Subcutaneous adipose tissue (tissue), 4 donors: ENCODE measurements around the gene ARHGAP28. TPM values are rescaled to one million over a fixed set of nuclear protein-coding genes. Genes with fewer than 3 reads are reported as not detected.

Source experiments
- total RNA-seq, 4 donors: library from RNA; depleted of rRNA; stranded (reverse); fragments of >200 nt; gene quantifications; one replicate each; pipeline ENCODE4 v1.1.0, GENCODE V29; 2016
- TF ChIP-seq, protein P1 (sequence below): fragments of 450-650 bp; IDR thresholded peaks from one replicate; pipeline ENCODE4 v1.5.1; 2016; ENCODE audit warnings: low read depth, mild to moderate bottlenecking, control low read depth, antibody characterized with exemption, moderate library complexity

The ARHGAP28 gene
- total RNA-seq, 4 donors from 2014 or later, result 8.0 to 15.3 (median 9.3) TPM

- TF ChIP-seq, protein P1, sequence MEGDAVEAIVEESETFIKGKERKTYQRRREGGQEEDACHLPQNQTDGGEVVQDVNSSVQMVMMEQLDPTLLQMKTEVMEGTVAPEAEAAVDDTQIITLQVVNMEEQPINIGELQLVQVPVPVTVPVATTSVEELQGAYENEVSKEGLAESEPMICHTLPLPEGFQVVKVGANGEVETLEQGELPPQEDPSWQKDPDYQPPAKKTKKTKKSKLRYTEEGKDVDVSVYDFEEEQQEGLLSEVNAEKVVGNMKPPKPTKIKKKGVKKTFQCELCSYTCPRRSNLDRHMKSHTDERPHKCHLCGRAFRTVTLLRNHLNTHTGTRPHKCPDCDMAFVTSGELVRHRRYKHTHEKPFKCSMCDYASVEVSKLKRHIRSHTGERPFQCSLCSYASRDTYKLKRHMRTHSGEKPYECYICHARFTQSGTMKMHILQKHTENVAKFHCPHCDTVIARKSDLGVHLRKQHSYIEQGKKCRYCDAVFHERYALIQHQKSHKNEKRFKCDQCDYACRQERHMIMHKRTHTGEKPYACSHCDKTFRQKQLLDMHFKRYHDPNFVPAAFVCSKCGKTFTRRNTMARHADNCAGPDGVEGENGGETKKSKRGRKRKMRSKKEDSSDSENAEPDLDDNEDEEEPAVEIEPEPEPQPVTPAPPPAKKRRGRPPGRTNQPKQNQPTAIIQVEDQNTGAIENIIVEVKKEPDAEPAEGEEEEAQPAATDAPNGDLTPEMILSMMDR, result no peak
These were observed 150.1 kb downstream of the ARHGAP28 start for GRCh38 chr18:6879508-6880195.

DNA sequence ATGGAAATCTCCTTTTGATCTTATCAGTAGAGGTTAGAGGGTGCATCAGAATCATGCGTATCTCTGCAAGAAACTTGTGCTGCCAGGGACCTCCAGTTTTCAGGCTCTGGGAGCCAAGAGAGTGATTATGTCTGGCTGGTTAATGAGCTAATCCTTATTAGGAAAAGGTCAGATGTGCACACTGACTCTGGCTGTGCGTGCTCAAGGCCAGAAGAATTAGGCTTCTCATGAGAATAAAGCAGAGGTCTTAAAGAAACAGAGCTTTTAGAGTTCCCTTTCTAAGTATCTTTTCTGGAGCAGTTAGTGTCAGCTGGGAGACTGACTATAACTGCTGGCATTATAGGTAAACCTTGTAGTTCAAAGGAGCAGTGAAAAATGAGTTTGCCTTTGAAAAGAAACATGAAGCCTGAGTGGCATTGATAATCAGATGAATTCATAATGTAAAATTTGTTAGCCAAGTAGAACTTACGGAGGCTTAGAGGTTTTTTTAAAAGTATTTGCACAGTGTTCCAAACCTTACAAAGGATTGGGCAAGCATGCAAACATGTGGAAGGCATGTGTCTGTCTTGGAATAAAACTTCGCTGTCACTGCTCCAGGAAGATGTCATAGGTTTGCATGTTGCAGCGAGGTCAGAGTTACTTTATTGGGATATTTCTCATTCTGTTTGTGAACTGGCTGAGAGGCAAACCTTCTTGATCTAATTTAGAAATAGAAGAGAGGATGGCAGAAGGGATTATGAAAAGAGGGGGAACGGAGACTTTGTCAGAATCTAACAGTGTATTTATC lies 151.7 kb downstream of the ARHGAP28 start:
- TF ChIP-seq, protein P1, result no peak

GRCh38 chr18:6882401-6882800 lies 152.9 kb downstream of the ARHGAP28 start:
- TF ChIP-seq, protein P1, result no peak

DNA sequence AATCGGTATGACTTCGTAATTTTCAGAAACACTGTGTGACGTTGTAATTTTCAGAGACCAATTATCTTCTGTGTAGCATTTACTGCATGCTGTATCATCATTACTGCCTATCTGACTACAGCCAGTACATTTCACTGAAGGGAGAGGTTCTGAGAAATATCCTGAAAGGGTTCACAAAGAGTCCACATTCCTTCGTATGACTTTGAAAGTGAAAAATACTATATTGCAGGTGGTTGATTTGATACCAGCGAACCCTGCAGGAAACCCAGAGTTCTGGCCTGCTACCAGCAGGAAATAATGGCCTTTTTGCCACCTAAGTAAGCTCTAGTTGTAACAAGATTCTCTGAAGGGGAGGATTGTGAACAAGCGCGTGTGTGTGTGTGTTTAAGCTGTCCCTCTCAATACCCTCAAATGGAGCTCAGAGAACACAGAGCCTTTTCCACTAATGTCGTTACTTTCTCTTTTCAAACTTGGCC lies 155.5 kb downstream of the ARHGAP28 start:
- TF ChIP-seq, protein P1, result no peak

DNA sequence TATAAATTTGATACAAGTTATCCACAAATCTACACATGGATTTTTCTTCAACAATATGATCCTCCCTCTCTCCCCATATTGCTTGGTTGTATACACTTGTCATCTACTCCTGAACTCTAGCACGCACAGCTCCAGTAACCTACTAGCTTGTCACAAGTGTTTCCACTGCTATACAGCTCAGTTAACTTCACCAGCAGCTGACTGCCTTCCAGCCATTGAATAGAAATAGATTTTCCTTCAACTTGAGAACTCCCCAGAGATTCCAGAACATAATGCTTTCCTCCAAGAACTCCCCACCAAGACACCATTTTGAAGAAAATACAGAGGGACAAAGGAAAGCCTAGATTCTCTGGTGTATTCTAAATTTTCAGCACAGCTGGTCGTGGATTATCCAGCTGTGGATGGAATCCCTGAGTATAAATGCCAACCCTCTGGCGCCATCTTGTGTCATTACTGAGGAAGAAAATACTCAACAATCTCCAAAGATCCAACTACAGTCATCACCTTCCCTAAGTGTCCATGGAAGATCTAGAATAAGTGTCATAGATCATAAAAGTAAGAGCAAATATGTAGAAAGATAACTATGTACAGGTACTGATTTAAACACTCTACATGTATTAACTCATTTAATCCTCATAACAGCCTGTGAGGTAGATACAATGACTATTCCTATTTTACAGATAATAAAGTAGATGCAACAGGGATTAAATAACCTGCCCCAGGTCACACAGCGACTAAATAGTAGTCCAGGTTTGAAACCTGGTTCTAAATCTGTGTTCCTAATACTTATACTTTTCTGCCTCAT lies 156.7 kb downstream of the ARHGAP28 start:
- TF ChIP-seq, protein P1, result no peak

DNA sequence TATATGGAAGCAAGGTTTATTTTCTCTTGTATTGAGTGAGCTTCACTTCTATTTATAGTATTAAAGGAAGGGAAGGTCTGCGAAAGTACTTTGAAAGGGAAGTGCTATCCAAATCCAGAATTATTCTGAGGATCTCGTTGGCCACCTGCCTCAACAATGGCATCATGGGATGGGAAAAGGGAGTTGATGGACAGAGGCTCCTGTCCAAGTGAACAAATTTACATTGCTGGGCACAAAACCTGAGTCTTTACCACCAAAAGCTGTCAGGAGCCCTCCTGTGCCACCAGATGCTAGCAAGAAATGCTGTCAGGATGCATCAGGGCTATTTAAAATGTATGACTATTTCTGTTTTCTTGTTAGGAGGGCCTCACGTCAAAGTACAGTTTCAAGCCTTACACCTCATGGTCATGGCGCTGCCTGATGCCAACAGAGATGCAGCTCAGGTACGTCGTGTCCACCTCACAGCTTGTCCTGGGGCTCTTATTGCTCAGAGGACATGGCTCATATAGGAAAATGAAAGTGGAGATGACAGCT lies 157.3 kb downstream of the ARHGAP28 start:
- TF ChIP-seq, protein P1, result no peak
